ENCODE results near the gene TMEM235. TPM values are rescaled to one million over a fixed set of nuclear protein-coding genes. Genes with fewer than 3 reads are reported as not detected.
A peak's percentile ranks its signal among the peaks of the same experiment; 100 is the strongest.

Gene TMEM235
- total and polyA plus RNA-seq, 4 donors = 0.02 TPM; not detected in 3

DNA sequence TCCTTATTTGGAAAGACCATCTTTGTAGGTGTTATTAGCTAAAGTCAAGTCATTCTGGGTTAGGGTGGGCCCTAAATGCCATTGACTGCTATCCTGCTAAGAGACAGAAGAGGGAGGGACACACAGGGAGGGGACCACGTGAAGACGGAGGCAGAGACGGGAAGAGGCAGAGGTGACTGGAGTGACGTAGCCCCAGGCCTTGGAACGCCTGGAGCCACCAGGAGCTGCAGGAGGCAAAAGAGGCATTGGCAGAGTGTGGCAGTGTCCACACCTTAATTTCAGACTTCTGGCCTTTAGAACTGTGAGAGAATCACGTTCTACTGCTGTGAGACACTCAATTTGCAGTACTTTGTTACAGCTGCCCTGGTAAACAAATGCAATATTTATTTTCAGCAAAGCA is 31.0 kb upstream of the TMEM235 start:
- no peak overlapping the region for H3K4me3 ChIP-seq (ENCODE audit: low read depth in 1 of 3, low read length in 3 of 3)
- peaks cover 0 to 6% (median 1%) of the 10 kb centered on the region in 4 donors for H3K4me1 ChIP-seq (ENCODE audit: control insufficient read depth in 4 of 4, insufficient read depth in 4 of 4, low read length in 3 of 4)
- DNase-seq (ENCODE audit: low spot score) = no peak
- H3K27me3 ChIP-seq (ENCODE audit: control insufficient read depth in 4 of 4, insufficient read depth in 4 of 4, low read length in 3 of 4) = no peaks in the 10 kb centered on the region
- TF ChIP-seq HNF4G (IDR thresholded peaks at IDR 0.05) (no peak), HNF4A (conservative IDR thresholded peaks at IDR 0.05) (peak in 1 of 2 donors; percentile 35), EGR1 (IDR thresholded peaks at IDR 0.05; ENCODE audit: low read depth in 2 of 2) (no peak), FOXA2 (IDR thresholded peaks at IDR 0.05) (no peak)
- TF ChIP-seq, protein P1, sequence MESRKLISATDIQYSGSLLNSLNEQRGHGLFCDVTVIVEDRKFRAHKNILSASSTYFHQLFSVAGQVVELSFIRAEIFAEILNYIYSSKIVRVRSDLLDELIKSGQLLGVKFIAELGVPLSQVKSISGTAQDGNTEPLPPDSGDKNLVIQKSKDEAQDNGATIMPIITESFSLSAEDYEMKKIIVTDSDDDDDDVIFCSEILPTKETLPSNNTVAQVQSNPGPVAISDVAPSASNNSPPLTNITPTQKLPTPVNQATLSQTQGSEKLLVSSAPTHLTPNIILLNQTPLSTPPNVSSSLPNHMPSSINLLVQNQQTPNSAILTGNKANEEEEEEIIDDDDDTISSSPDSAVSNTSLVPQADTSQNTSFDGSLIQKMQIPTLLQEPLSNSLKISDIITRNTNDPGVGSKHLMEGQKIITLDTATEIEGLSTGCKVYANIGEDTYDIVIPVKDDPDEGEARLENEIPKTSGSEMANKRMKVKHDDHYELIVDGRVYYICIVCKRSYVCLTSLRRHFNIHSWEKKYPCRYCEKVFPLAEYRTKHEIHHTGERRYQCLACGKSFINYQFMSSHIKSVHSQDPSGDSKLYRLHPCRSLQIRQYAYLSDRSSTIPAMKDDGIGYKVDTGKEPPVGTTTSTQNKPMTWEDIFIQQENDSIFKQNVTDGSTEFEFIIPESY (IDR thresholded peaks at IDR 0.05) = no peak
- H3K27ac ChIP-seq (ENCODE audit: low read depth in 1 of 2, low read length in 2 of 2) = no peak overlapping the region
- H3K9me3 ChIP-seq (ENCODE audit: control insufficient read depth in 4 of 4, low read length in 3 of 4) = no peaks in the 10 kb centered on the region
- WGBS = 72% methylated on average over 6 of the region's 6 CpGs
- no peak overlapping the region for H3K9ac ChIP-seq (ENCODE audit: low read depth in 1 of 2, low read length in 2 of 2)
- peaks cover 23 to 47% (median 33%) of the 10 kb centered on the region in 4 donors for H3K36me3 ChIP-seq (ENCODE audit: control insufficient read depth in 4 of 4, insufficient read depth in 3 of 4, low read depth in 1 of 4, low read length in 3 of 4)

DNA sequence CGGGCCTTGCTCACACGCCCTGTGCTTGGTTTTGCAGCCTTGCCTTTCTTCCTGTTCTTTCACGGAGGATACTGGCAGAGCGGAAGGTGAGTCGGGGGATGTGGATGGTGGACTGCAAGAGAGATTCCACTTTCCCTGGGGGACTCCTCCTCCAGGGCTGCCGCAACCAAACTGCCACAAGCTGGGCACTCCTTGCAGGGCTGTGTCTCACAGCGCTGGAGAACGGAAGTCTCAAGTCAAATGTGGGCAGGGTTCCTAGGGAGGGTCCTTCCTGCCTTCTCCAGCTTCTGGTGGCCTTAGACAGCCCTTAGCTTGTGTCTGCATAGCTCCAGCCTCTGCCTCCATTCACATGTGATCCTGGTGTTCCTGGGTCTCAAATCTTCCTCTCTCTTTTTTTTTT is 28.8 kb upstream of the TMEM235 start:
- Histone ChIP-seq H3K9ac (ENCODE audit: low read depth in 1 of 2, low read length in 2 of 2) (no peak overlapping the region), H3K27me3 (ENCODE audit: control insufficient read depth in 4 of 4, insufficient read depth in 4 of 4, low read length in 3 of 4) (no peaks in the 10 kb centered on the region), H3K4me1 (ENCODE audit: control insufficient read depth in 4 of 4, insufficient read depth in 4 of 4, low read length in 3 of 4) (peaks cover 0 to 6% (median 0%) of the 10 kb centered on the region in 4 donors), H3K36me3 (ENCODE audit: control insufficient read depth in 4 of 4, insufficient read depth in 3 of 4, low read depth in 1 of 4, low read length in 3 of 4) (peaks cover 14 to 49% (median 33%) of the 10 kb centered on the region in 4 donors), H3K9me3 (ENCODE audit: control insufficient read depth in 4 of 4, low read length in 3 of 4) (no peaks in the 10 kb centered on the region), H3K27ac (ENCODE audit: low read depth in 1 of 2, low read length in 2 of 2) (no peak overlapping the region), H3K4me3 (ENCODE audit: low read depth in 1 of 3, low read length in 3 of 3) (no peak overlapping the region)
- TF ChIP-seq SP1 (IDR thresholded peaks at IDR 0.05) (no peak), NR2F2 (IDR thresholded peaks at IDR 0.05) (no peak), YY1 (IDR thresholded peaks at IDR 0.05) (no peak), JUND (IDR thresholded peaks at IDR 0.05) (no peak), FOXA2 (IDR thresholded peaks at IDR 0.05) (no peak), FOXA1 (IDR thresholded peaks at IDR 0.05) (no peak), RXRA (IDR thresholded peaks at IDR 0.05) (no peak), TAF1 (conservative IDR thresholded peaks at IDR 0.05) (no peak), EGR1 (IDR thresholded peaks at IDR 0.05; ENCODE audit: low read depth in 2 of 2) (no peak), HNF4A (conservative IDR thresholded peaks at IDR 0.05) (no peak), RAD21 (IDR thresholded peaks at IDR 0.05) (no peak), HNF4G (IDR thresholded peaks at IDR 0.05) (no peak), GABPA (IDR thresholded peaks at IDR 0.05 in 1 of 2, conservative IDR thresholded peaks at IDR 0.05 in 1 of 2) (no peak)
- TF ChIP-seq, protein P2, sequence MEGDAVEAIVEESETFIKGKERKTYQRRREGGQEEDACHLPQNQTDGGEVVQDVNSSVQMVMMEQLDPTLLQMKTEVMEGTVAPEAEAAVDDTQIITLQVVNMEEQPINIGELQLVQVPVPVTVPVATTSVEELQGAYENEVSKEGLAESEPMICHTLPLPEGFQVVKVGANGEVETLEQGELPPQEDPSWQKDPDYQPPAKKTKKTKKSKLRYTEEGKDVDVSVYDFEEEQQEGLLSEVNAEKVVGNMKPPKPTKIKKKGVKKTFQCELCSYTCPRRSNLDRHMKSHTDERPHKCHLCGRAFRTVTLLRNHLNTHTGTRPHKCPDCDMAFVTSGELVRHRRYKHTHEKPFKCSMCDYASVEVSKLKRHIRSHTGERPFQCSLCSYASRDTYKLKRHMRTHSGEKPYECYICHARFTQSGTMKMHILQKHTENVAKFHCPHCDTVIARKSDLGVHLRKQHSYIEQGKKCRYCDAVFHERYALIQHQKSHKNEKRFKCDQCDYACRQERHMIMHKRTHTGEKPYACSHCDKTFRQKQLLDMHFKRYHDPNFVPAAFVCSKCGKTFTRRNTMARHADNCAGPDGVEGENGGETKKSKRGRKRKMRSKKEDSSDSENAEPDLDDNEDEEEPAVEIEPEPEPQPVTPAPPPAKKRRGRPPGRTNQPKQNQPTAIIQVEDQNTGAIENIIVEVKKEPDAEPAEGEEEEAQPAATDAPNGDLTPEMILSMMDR (IDR thresholded peaks at IDR 0.05; ENCODE audit: low read depth, low read length, missing input control) = no peak
- TF ChIP-seq, protein P3, sequence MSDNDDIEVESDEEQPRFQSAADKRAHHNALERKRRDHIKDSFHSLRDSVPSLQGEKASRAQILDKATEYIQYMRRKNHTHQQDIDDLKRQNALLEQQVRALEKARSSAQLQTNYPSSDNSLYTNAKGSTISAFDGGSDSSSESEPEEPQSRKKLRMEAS (IDR thresholded peaks at IDR 0.05) = no peak
- TF ChIP-seq, protein P1 (IDR thresholded peaks at IDR 0.05) = no peak
- TF ChIP-seq, protein P4, sequence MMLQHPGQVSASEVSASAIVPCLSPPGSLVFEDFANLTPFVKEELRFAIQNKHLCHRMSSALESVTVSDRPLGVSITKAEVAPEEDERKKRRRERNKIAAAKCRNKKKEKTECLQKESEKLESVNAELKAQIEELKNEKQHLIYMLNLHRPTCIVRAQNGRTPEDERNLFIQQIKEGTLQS (IDR thresholded peaks at IDR 0.05) = no peak
- TF ChIP-seq, protein P5, sequence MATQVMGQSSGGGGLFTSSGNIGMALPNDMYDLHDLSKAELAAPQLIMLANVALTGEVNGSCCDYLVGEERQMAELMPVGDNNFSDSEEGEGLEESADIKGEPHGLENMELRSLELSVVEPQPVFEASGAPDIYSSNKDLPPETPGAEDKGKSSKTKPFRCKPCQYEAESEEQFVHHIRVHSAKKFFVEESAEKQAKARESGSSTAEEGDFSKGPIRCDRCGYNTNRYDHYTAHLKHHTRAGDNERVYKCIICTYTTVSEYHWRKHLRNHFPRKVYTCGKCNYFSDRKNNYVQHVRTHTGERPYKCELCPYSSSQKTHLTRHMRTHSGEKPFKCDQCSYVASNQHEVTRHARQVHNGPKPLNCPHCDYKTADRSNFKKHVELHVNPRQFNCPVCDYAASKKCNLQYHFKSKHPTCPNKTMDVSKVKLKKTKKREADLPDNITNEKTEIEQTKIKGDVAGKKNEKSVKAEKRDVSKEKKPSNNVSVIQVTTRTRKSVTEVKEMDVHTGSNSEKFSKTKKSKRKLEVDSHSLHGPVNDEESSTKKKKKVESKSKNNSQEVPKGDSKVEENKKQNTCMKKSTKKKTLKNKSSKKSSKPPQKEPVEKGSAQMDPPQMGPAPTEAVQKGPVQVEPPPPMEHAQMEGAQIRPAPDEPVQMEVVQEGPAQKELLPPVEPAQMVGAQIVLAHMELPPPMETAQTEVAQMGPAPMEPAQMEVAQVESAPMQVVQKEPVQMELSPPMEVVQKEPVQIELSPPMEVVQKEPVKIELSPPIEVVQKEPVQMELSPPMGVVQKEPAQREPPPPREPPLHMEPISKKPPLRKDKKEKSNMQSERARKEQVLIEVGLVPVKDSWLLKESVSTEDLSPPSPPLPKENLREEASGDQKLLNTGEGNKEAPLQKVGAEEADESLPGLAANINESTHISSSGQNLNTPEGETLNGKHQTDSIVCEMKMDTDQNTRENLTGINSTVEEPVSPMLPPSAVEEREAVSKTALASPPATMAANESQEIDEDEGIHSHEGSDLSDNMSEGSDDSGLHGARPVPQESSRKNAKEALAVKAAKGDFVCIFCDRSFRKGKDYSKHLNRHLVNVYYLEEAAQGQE (IDR thresholded peaks at IDR 0.05) = no peak
- no peak for DNase-seq (ENCODE audit: low spot score)
- 92% methylated on average over 8 of the region's 8 CpGs for WGBS

Data from liver (tissue), 9 donors.